ENCODE measurements around the gene PRKD2. TPM values are rescaled to one million over a fixed set of nuclear protein-coding genes. Genes with fewer than 3 reads are reported as not detected.

Gene PRKD2
- total RNA-seq, 1 experiment from 2014 or later, result 45.1 TPM

GRCh38 chr19:46685189-46685588, 31.7 kb downstream of the PRKD2 start:
- TF ChIP-seq CTCF (conservative IDR thresholded peaks at IDR 0.05; ENCODE audit: low read depth, low read length) (no peak), EZH2 (IDR thresholded peaks at IDR 0.05; ENCODE audit: borderline replicate concordance, low read depth, low read length, poor library complexity, severe bottlenecking) (no peak)
- H3K4me3 ChIP-seq (ENCODE audit: low read depth, low read length, poor library complexity, severe bottlenecking), result no peak overlapping the region
- H3K9me3 ChIP-seq (ENCODE audit: low read depth, low read length, poor library complexity, severe bottlenecking), result no peaks in the 10 kb centered on the region
- intact Hi-C loops (cut with micrococcal nuclease; ENCODE audit: unreplicated experiment), result no loop called here
- H3K27ac ChIP-seq (ENCODE audit: low read depth, low read length, poor library complexity, severe bottlenecking), result no peak overlapping the region
- no peaks in the 10 kb centered on the region for H3K27me3 ChIP-seq (replicated peaks; ENCODE audit: insufficient read depth, low read depth, low read length, poor library complexity)
- CTCF ChIA-PET, result interaction anchor here (0.6 kb wide), 1 partner anchor 23 kb away, joined by 3 read pairs; no protein-coding TSS in a partner anchor
- no peak for DNase-seq (ENCODE audit: low spot score)
- H3K36me3 ChIP-seq (ENCODE audit: insufficient read depth, low read length, poor library complexity, severe bottlenecking), result peaks cover 37% of the 10 kb centered on the region
- no TSS peak for BruUV-seq (replicated peaks)
- no peaks in the 10 kb centered on the region for H3K4me1 ChIP-seq (ENCODE audit: insufficient read depth, low read length, poor library complexity, severe bottlenecking)
- POLR2A ChIA-PET (ENCODE audit: low non-redundant PET), result no interaction called here

- CTCF ChIA-PET, result no interaction called here
- no peaks in the 10 kb centered on the region for H3K4me1 ChIP-seq (ENCODE audit: insufficient read depth, low read length, poor library complexity, severe bottlenecking)
- BruUV-seq (replicated peaks), result no TSS peak
- H3K9me3 ChIP-seq (ENCODE audit: low read depth, low read length, poor library complexity, severe bottlenecking), result no peaks in the 10 kb centered on the region
- POLR2A ChIA-PET (ENCODE audit: low non-redundant PET), result no interaction called here
- H3K4me3 ChIP-seq (ENCODE audit: low read depth, low read length, poor library complexity, severe bottlenecking), result no peak overlapping the region
- peak; percentile 70 for DNase-seq (ENCODE audit: low spot score)
- intact Hi-C loops (cut with micrococcal nuclease; ENCODE audit: unreplicated experiment), result no loop called here
- TF ChIP-seq CTCF (conservative IDR thresholded peaks at IDR 0.05; ENCODE audit: low read depth, low read length), result no peak
- TF ChIP-seq EZH2 (IDR thresholded peaks at IDR 0.05; ENCODE audit: borderline replicate concordance, low read depth, low read length, poor library complexity, severe bottlenecking), result no peak
- H3K36me3 ChIP-seq (ENCODE audit: insufficient read depth, low read length, poor library complexity, severe bottlenecking), result peaks cover 21% of the 10 kb centered on the region
- no peak overlapping the region for H3K27ac ChIP-seq (ENCODE audit: low read depth, low read length, poor library complexity, severe bottlenecking)
- H3K27me3 ChIP-seq (replicated peaks; ENCODE audit: insufficient read depth, low read depth, low read length, poor library complexity), result no peaks in the 10 kb centered on the region
These were observed 38.7 kb downstream of the PRKD2 start for GRCh38 chr19:46678110-46678732.

GRCh38 chr19:46674416-46675178, 42.3 kb downstream of the PRKD2 start:
- H3K9me3 ChIP-seq (ENCODE audit: low read depth, low read length, poor library complexity, severe bottlenecking), result no peaks in the 10 kb centered on the region
- H3K27ac ChIP-seq (ENCODE audit: low read depth, low read length, poor library complexity, severe bottlenecking), result no peak overlapping the region
- intact Hi-C loops (cut with micrococcal nuclease; ENCODE audit: unreplicated experiment), result no loop called here
- H3K4me3 ChIP-seq (ENCODE audit: low read depth, low read length, poor library complexity, severe bottlenecking), result no peak overlapping the region
- CTCF ChIA-PET, result no interaction called here
- TSS peak; percentile 44 for BruUV-seq (replicated peaks)
- H3K4me1 ChIP-seq (ENCODE audit: insufficient read depth, low read length, poor library complexity, severe bottlenecking), result no peaks in the 10 kb centered on the region
- peaks cover 17% of the 10 kb centered on the region for H3K36me3 ChIP-seq (ENCODE audit: insufficient read depth, low read length, poor library complexity, severe bottlenecking)
- POLR2A ChIA-PET (ENCODE audit: low non-redundant PET), result no interaction called here
- H3K27me3 ChIP-seq (replicated peaks; ENCODE audit: insufficient read depth, low read depth, low read length, poor library complexity), result no peaks in the 10 kb centered on the region
- peak; percentile 58 for DNase-seq (ENCODE audit: low spot score)
- TF ChIP-seq EZH2 (IDR thresholded peaks at IDR 0.05; ENCODE audit: borderline replicate concordance, low read depth, low read length, poor library complexity, severe bottlenecking) (no peak), CTCF (conservative IDR thresholded peaks at IDR 0.05; ENCODE audit: low read depth, low read length) (no peak)

Data from A673 (cell line).